Measurements from ENCODE around the gene WNT1.
A peak's percentile ranks its signal among the peaks of the same experiment; 100 is the strongest.

The WNT1 gene

DNA sequence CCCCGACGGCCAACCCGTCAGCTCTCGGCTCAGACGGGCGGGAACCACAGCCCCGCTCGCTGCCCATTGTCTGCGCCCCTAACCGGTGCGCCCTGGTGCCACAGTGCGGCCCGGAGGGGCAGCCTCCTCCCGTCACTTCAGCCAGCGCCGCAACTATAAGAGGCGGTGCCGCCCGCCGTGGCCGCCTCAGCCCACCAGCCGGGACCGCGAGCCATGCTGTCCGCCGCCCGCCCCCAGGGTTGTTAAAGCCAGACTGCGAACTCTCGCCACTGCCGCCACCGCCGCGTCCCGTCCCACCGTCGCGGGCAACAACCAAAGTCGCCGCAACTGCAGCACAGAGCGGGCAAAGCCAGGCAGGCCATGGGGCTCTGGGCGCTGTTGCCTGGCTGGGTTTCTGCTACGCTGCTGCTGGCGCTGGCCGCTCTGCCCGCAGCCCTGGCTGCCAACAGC is at the start of gene WNT1:
TSS of gene WNT1 (plus strand) at position 32 of the 450 bp plus-strand sequence. CDS start at position 361, 329 bp downstream.
- no peak for DNase-seq

GRCh38 chr12:48929551-48929950 is 48.6 kb upstream of the WNT1 start:
- no peak for DNase-seq

DNA sequence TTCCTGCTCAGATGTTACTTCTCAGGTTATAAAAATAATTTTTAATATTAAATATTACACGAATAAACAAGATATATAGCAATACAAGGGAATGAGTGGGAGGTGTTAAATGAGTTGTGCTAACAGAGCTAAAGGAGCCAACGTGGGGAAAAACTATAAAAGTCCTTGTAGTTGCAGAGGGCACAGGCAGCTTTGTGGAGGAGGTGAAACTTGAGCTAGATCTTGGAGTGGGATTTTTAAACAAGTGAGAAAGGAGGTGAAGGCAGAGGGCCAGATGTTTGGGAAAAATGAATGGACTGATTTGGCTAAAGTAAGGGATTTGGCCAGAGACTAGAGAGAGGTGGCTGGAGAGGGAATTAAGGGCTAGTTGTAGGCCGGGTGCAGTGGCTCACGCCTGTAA is 47.6 kb upstream of the WNT1 start:
- DNase-seq, result no peak

- no peak for DNase-seq
These were observed 45.2 kb upstream of the WNT1 start for GRCh38 chr12:48932878-48933277.

DNA sequence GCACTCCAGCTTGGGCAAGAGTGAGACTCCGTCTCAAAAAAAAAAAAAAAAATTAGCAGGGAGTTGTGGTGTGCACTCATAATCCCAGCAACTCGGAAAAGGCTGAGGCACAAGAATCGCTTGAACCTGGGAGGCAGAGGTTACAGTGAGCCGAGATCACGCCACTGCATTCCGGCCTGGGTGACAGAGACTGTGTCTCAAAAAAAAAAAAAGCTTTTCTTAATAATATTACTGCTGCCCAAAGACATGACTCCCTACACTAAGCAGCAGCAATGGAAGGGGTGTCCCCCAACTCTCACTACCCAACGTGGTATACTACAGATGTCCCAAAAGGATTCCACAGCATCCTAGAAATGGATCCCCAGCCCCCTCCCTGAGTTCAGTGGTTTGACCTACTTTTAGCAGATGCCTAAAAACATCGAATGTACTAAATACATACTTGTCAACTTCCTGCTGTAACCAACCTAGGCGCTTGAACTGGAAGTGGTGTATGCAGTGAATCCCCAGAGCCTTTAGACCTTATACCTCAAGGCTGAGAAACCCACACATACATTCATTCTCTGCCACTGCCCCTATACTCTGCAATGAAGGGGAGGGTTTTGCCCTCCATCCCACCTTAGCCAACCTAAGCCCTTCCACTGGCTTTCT is 44.3 kb upstream of the WNT1 start:
- DNase-seq, result no peak

- DNase-seq, result no peak
These were observed 43.8 kb upstream of the WNT1 start for GRCh38 chr12:48934312-48934706.

DNA sequence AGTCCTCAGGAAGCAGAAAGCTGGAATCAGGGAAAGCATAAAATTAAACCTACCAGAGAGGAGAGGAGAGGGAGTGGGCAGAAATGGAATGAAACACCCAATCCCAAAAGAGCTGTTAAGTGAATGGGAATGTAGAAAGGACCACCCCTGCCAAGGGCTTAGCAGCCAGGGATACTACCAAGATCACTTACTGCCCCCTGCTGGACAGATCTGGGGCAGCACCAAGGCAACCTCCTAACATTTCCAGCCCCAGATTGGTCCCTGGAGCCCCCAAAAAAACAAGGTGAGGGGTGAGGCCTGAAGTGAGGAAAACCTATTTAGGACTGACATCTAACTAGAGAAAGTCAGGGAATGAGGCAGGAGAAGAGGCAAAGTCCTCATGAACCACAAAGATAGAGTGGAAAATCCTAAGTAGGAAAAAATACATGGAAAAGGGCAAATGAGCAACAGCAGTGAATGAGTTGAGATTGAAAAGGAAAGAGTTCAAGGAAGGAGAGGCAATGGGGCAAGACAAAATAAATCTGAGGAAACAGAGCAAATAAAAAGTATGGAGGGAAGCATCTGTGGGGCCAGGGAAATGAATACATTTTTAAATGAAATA is 41.6 kb upstream of the WNT1 start:
- no peak for DNase-seq

GRCh38 chr12:48937170-48937569 is 41.0 kb upstream of the WNT1 start:
- DNase-seq, result no peak

DNA sequence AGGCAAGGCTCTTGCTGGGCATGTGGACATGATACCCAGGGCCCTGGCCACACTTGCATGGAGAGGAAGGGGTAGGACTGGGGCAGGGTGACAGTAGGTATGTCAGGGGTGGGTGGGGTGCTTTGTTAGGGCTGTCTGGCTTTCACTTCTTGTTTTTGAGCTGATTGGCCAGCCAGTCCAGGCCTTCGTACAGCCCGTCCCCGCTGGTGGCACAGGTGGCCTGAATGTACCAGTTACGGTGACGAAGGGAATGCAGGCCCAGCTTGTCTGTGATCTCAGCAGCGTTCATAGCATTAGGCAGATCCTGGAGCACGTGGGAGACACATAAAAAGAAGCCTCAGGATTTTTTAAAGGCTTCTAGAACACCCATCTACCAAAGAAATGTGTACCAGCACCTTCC is 39.3 kb upstream of the WNT1 start:
- DNase-seq, result no peak

GRCh38 chr12:48940181-48940580 is 37.9 kb upstream of the WNT1 start:
- no peak for DNase-seq

DNA sequence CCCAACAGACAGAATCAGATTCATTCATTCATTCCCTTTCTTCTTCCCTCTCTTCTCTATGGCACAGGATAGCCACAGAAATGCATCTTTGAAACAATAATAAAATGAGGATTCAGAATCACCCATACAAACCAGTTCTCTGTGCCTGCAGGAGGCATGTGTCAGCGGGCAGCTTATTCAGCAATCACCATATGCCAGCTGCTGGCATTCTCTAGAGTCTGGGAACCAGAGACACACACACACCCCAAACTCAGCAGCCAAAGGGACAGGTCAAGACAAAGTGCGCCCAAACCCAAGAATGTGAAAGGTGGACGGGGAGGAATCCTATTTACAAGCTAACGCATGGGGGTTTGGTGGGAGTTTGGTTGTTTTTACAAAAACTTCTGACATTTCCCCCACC is 34.9 kb upstream of the WNT1 start:
- DNase-seq, result no peak

DNA sequence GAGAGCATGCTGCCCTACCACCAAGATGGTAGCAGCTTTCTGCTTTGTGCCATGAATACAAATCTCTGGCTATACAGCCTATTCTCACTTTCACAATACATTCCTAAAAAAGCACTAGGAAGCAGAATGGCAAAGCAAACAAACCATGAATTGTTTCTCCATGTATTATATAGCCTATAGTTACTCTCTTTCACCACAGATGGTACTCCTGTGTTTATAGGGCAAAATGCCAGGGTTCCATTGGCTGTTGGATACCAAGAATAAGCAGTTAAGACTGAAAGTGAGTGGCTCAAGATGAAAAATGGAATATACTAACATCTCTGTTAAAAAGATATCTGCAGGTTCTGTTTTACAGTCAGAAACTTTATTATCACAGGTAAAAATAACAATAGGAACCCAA is 31.9 kb upstream of the WNT1 start:
- DNase-seq, result no peak

DNA sequence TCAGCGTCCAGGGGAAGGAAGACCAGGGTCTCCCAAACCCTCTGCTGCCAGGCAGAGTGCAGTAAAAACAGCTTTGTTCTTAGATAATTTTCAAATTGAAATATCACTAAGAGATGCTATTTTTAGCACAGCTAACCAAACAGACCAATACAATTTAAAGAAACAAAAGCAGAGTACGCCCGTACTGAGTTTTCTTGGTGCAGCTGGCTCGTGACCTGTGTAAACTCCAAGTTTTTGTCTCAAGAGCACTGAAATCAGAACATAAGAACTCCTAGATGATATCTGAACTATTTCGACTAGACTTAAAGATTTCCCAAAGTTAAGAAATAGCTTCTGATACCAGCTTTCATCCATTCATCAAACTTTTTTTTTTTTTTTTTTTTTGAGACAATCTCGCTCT is 31.2 kb upstream of the WNT1 start:
- DNase-seq, result no peak

GRCh38 chr12:48947727-48948126 is 30.4 kb upstream of the WNT1 start:
- DNase-seq, result no peak

DNA sequence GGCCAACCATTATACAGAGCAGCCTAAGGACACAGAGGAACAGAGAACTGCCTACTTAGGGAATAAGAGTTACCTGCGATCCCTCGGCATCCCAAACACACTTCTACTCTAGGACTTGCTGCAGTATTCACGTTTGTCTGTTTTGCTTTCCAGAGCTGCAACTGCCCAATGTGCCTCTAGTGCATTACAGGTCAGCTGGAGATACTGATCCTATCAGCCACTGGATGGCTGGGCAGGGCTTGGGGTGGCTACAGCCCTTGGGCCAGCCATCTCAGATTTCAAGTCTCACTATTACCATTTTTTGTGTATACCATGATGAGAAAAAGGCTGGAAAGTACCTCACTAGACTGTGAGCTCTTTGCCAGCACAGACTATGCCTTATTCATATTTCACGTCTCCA is 25.4 kb upstream of the WNT1 start:
- DNase-seq, result no peak

DNA sequence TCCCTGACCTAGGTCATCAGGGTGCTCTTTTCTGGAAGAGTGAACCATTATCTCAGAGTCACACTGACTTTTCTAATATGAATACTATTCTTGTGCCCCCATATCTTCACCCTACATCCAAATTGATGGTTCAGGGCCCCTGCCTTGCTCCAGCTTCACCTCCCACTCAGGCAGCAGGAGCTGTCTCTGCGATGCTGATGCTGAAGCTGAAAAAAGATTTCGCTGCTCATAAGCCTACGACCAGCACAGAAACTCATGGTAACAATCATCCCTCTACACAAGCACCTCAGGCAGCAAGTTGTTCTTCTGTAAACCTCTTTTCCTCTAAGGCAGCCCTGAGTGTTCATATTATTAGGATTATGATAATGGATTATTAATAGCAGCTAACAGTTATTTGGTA is 24.1 kb upstream of the WNT1 start:
- no peak for DNase-seq

- no peak for DNase-seq
These were observed 23.2 kb upstream of the WNT1 start for GRCh38 chr12:48954841-48955501.

DNA sequence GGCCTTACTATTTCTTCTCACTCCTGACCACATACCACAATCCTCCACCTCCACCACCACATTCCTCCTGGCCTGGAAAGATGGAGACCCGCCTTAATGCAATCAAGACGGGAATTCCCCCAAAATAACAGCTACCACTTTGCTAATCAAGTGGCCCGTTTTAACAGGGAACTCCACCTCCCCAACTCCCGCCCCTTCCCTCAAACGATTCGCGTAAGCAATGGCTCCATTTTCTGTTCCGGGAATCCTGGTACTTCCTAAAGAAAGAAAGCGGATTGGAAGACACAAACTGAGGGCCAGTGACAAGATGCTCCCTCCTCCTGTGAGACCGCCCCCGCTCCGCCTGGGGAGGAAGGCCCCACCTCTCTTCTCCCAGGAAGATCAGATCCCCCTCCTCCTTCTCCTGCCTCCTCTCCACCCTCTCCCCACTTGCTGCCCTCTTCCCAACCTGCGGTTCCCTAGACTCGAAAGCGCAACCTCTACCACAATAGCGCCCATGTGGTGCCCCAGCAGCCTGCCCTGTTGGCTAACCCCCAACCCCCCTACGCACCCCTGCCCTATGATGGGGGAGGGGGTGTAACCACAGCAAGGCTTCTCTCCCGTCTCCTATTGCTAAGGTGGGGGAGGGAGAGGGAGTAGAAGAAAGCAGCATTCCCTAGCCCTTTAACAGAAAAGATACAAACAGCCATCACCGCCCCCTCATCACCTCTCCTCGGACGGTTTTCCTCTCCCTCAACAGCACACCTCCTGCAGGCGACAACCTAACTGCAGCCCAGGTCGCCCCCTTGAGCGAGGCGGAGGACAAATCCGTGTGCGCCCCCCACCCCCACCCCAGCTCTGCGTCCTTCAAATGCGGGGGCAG is 21.6 kb upstream of the WNT1 start:
- peak; percentile 84 for DNase-seq

- peak; percentile 90 for DNase-seq
These were observed 20.7 kb upstream of the WNT1 start, which contains the start of gene ARF3 for GRCh38 chr12:48957141-48958048. TSS of gene ARF3 (minus strand) at chr12:48957487. CDS start at chr12:48941095, 16,392 bp downstream.

- no peak for DNase-seq
These were observed 20.1 kb upstream of the WNT1 start for GRCh38 chr12:48958049-48958388.

DNA sequence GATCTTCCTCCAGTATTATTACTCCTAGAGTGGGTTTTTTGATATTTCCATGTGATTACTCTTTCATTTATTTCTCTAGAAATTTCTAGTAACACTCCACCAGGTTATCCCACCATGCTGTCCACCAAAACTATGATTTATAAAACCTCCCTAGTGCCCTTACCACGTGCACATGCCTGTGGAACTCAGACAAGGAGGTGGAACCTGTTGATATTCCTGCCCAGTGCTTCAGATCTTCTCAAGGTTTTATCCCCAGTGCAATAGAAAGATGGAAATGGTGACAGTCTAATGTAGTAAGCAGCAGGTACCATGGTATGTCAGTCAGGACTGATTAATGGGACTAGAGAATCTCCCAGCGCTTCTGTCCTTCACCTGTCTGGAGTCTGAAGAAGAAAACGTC is 17.3 kb upstream of the WNT1 start:
- DNase-seq, result no peak

- DNase-seq, result no peak
These were observed 16.8 kb upstream of the WNT1 start for GRCh38 chr12:48961331-48961730.
